A673 (cell line): ENCODE measurements around the gene IRGM. TPM values are rescaled to one million over a fixed set of nuclear protein-coding genes. Genes with fewer than 3 reads are reported as not detected.

ENCODE experiments used
- BruUV-seq: library from RNA; stranded (reverse); fragments of 400-500 nt; replicated peaks from 2 replicates; lab custom pipeline; 2021; lab: Mats Ljungman, UMichigan
- CTCF ChIA-PET: fragments of 300-600 bp; sonication (Branson Sonifier 250); formaldehyde crosslinking; loops from one replicate; lab custom pipeline; 2022; ENCODE audit warnings: antibody characterized with exemption; lab: Charles Lee
- POLR2A ChIA-PET: fragments of 300-600 bp; sonication (Branson Sonifier 250); formaldehyde crosslinking; loops from one replicate; lab custom pipeline; 2022; ENCODE audit warnings: antibody characterized with exemption; ENCODE audit not compliant: low non-redundant PET; lab: Charles Lee
- DNase-seq: peaks from one replicate; pipeline ENCODE4 v3.0.0-alpha.2; 2015; ENCODE audit warnings: low spot score
- H3K27ac ChIP-seq: fragments of 200-600 bp; sonication (generic); 2 replicates; pipeline ENCODE4 v1.5.1; 2016; ENCODE audit warnings: mixed run types, low read depth, mild to moderate bottlenecking, mixed read lengths, antibody characterized with exemption, low read length; ENCODE audit not compliant: poor library complexity, severe bottlenecking
- H3K27me3 ChIP-seq: fragments of 200-600 bp; sonication (generic); replicated peaks from 2 replicates; pipeline ENCODE4 v1.6.1; 2017; ENCODE audit warnings: mixed run types, low read depth, mild to moderate bottlenecking, mixed read lengths, antibody characterized with exemption, low read length; ENCODE audit not compliant: insufficient read depth, poor library complexity
- H3K36me3 ChIP-seq: fragments of 200-600 bp; sonication (generic); 2 replicates; pipeline ENCODE4 v1.6.1; 2016; ENCODE audit warnings: mixed run types, mild to moderate bottlenecking, mixed read lengths, antibody characterized with exemption, low read length; ENCODE audit not compliant: insufficient read depth, poor library complexity, severe bottlenecking
- H3K4me1 ChIP-seq: fragments of 200-600 bp; sonication (generic); 2 replicates; pipeline ENCODE4 v1.6.1; 2017; ENCODE audit warnings: mixed run types, mild to moderate bottlenecking, mixed read lengths, antibody characterized with exemption, low read length; ENCODE audit not compliant: insufficient read depth, poor library complexity, severe bottlenecking
- H3K4me3 ChIP-seq: fragments of 200-600 bp; sonication (generic); 2 replicates; pipeline ENCODE4 v1.5.1; 2016; ENCODE audit warnings: low read depth, mixed run types, mild to moderate bottlenecking, mixed read lengths, low read length; ENCODE audit not compliant: poor library complexity, severe bottlenecking
- H3K9me3 ChIP-seq: fragments of 200-600 bp; sonication (generic); 2 replicates; pipeline ENCODE4 v1.6.1; 2016; ENCODE audit warnings: mixed run types, low read depth, mild to moderate bottlenecking, mixed read lengths, antibody characterized with exemption, low read length; ENCODE audit not compliant: poor library complexity, severe bottlenecking
- CTCF ChIP-seq: fragments of 300-800, 200-600 bp; sonication (generic); conservative IDR thresholded peaks from 2 replicates; pipeline ENCODE4 v1.5.1; 2017; ENCODE audit warnings: low read depth, mild to moderate bottlenecking, antibody characterized with exemption, low read length, moderate library complexity, mixed read lengths
- EZH2 ChIP-seq: fragments of 200-600 bp; sonication (generic); IDR thresholded peaks from 2 replicates; pipeline ENCODE4 v1.6.1; 2017; ENCODE audit warnings: borderline replicate concordance, low read depth, mild to moderate bottlenecking, mixed read lengths, antibody characterized with exemption, low read length; ENCODE audit not compliant: poor library complexity, severe bottlenecking
- intact Hi-C: fragments of 100-400 bp; cut with micrococcal nuclease; formaldehyde crosslinking; loops from one replicate; pipeline ENCODE4 v1.10.0; 2022; ENCODE audit not compliant: unreplicated experiment
- total RNA-seq: library from RNA; stranded (reverse); gene quantifications from 2 replicates; pipeline ENCODE4 v1.2.3, GENCODE V29; 2021

Gene IRGM
- total RNA-seq, 1 experiment from 2014 or later, result not detected

DNA sequence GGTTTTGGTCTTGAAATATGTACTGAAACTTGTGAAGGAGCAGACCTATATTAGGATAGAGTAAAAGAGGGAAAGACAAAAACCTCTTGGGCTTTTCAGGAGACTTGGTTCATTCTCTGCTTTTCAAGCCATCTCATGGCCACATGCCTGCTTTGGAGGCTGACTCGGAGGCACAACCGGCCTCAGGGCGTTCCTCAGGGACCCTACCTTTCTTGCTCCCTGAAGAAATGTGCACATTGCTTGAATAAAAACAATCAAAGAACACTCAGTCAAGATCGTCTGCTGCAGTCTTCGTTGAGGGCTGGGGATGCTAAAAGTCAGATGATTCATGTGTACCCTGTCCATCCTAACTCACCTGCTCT is 994 bp downstream of the IRGM start:
- Histone ChIP-seq H3K9me3 (no peaks in the 10 kb centered on the region), H3K27me3 (no peaks in the 10 kb centered on the region), H3K36me3 (no peaks in the 10 kb centered on the region), H3K27ac (no peak overlapping the region), H3K4me3 (no peak overlapping the region), H3K4me1 (no peaks in the 10 kb centered on the region)
- ChIA-PET POLR2A (interaction anchor here (0.6 kb wide), 1 partner anchor 81 kb away, joined by 3 read pairs; no protein-coding TSS in a partner anchor), CTCF (interaction anchor here (0.6 to 2.1 kb wide), 6 partner anchors 14 to 318 kb away, joined by 3 to 20 read pairs (median 4); partner anchors contain the start of gene SMIM3)
- BruUV-seq, result no TSS peak
- TF ChIP-seq EZH2 (no peak), CTCF (no peak)
- intact Hi-C loops, result loop anchor here (1.0 to 10.0 kb wide), 3 partner anchors 173 to 390 kb away; no protein-coding TSS in a partner anchor
- no peak for DNase-seq

- H3K27ac ChIP-seq, result no peak overlapping the region
- no TSS peak for BruUV-seq
- intact Hi-C loops, result loop anchor here (5.0 to 10.0 kb wide), 2 partner anchors 173 to 391 kb away; no protein-coding TSS in a partner anchor
- POLR2A ChIA-PET, result no interaction called here
- no peaks in the 10 kb centered on the region for H3K9me3 ChIP-seq
- CTCF ChIA-PET, result no interaction called here
- no peaks in the 10 kb centered on the region for H3K36me3 ChIP-seq
- no peak for DNase-seq
- TF ChIP-seq EZH2 (no peak), CTCF (no peak)
- H3K27me3 ChIP-seq, result no peaks in the 10 kb centered on the region
- no peak overlapping the region for H3K4me3 ChIP-seq
- no peaks in the 10 kb centered on the region for H3K4me1 ChIP-seq
Measured at GRCh38 chr5:150848271-150848670, 1.9 kb downstream of the IRGM start.

DNA sequence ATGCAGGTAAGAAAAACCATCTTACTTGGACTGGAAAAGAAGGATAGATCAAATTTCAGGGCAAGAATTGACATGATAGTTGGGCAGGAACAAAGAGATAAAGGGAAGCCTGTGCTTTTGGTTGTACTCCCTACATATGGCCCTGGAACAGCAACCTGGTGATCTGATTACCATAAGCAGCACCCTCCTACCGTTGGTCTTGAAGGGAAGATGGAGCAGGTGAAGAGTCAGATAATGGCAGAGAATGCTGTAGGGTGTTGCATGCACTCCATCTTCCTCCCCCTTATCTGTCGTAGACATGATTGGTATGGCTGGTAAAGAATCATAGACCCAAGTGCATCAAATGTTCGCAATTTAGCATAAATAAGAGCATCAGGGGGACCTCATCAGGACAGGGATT is 4.7 kb downstream of the IRGM start:
- CTCF ChIA-PET, result no interaction called here
- H3K27ac ChIP-seq, result no peak overlapping the region
- TF ChIP-seq EZH2 (no peak), CTCF (no peak)
- no peaks in the 10 kb centered on the region for H3K9me3 ChIP-seq
- no TSS peak for BruUV-seq
- POLR2A ChIA-PET, result no interaction called here
- H3K4me3 ChIP-seq, result no peak overlapping the region
- peaks cover 3% of the 10 kb centered on the region for H3K36me3 ChIP-seq
- H3K27me3 ChIP-seq, result no peaks in the 10 kb centered on the region
- intact Hi-C loops, result no loop called here
- DNase-seq, result no peak
- no peaks in the 10 kb centered on the region for H3K4me1 ChIP-seq
